Ovary (tissue), 3 donors: ENCODE measurements around the gene TCF7L1.

Source experiments
- EP300 ChIP-seq: sonication (generic); formaldehyde crosslinking; IDR thresholded peaks from one replicate; pipeline ENCODE4 v1.6.1; 2017; ENCODE audit warnings: antibody characterized with exemption
- POLR2A ChIP-seq: fragments of 450-650 bp; IDR thresholded peaks from one replicate; pipeline ENCODE4 v1.6.1; 2017; ENCODE audit warnings: antibody characterized with exemption, mild to moderate bottlenecking, moderate library complexity
- TF ChIP-seq, protein P1 (sequence below), 3 donors: fragments of 450-650 bp in 2 of 3; fragments of 200-600 bp in 1 of 3; IDR thresholded peaks; one replicate each; pipeline versions ENCODE4 v1.5.1 to v1.8.0; 2016 to 2022; ENCODE audit warnings: antibody characterized with exemption in 3 of 3, mild to moderate bottlenecking in 1 of 3
- donor health status: DM: no; HTN: no; CAD: no.

DNA sequence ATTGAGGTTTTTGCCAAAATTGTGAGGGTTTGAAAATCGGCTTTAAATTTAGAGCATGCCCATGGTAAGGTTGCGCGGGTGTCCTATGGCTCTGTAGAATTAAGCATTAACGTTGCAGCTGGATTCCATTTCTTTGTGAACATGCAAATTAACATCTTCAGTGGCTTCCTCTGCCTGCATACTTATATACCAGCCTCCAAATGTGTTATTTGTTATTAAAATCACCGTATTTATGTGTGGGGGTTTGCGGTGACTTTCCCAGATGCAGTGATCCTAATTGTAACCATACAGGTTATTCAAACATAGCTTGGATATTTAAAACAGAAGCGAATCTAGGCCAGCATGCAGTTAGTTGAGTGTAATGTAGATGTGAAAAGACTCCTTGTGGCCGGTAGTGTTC, 114.4 kb downstream of the TCF7L1 start:
- TF ChIP-seq, protein P1, sequence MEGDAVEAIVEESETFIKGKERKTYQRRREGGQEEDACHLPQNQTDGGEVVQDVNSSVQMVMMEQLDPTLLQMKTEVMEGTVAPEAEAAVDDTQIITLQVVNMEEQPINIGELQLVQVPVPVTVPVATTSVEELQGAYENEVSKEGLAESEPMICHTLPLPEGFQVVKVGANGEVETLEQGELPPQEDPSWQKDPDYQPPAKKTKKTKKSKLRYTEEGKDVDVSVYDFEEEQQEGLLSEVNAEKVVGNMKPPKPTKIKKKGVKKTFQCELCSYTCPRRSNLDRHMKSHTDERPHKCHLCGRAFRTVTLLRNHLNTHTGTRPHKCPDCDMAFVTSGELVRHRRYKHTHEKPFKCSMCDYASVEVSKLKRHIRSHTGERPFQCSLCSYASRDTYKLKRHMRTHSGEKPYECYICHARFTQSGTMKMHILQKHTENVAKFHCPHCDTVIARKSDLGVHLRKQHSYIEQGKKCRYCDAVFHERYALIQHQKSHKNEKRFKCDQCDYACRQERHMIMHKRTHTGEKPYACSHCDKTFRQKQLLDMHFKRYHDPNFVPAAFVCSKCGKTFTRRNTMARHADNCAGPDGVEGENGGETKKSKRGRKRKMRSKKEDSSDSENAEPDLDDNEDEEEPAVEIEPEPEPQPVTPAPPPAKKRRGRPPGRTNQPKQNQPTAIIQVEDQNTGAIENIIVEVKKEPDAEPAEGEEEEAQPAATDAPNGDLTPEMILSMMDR (IDR thresholded peaks at IDR 0.05): no peak
- no peak for TF ChIP-seq POLR2A
- no peak for TF ChIP-seq EP300
